ENCODE results near the gene FSTL5. TPM values are rescaled to one million over a fixed set of nuclear protein-coding genes. Genes with fewer than 3 reads are reported as not detected.

The FSTL5 gene
- total and polyA plus RNA-seq, 2 experiments from 2014 or later, result not detected

DNA sequence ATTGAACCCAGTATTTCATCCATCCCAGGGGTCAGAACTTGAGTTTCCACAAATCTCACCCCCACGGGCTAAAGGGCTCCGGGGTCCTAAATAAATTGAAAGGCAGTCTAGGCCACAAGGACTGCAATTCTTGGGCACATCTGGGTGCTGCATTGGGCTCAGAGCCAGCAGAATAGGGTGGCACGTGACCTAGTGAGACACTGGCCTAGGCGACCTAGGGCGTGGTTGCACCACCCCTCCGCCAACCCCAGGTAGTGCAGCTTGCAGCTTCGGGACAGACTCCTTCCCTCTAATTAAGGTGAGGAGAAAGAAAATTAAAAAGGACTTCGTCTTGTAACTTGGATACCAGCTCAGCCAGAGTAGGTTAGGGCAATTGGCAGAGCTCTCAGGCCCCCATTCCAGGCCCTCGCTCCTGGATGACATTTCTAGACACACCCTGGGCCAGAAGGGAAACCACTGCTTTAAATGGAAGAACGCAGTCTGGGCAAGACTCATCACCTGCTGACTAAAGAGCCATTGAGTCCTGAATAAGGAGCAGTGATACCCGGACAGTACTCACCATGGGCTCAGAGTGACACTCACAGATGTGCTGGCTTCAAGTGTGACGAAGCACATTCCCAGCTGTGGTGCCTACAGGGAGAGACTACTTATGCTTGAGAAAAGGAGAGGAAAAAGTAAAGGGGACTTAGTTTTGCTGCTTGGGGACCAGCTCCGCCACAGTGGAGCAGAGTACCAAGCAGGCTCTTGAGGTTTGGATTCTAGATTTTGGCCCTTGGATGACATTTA is 735.4 kb downstream of the FSTL5 start:
- no peaks in the 10 kb centered on the region for H3K9me2 ChIP-seq (ENCODE audit: insufficient read depth)
- no peaks in the 10 kb centered on the region for H3K9me3 ChIP-seq (ENCODE audit: low read depth)
- H3K4me3 ChIP-seq, result no peak overlapping the region
- H3K4me1 ChIP-seq (ENCODE audit: insufficient read depth), result no peaks in the 10 kb centered on the region
- TF ChIP-seq EZH2phosphoT487 (IDR thresholded peaks at IDR 0.05; ENCODE audit: insufficient read depth, low read depth), result no peak
- no peak for TF ChIP-seq EZH2 (IDR thresholded peaks at IDR 0.05; ENCODE audit: insufficient read depth, poor library complexity, severe bottlenecking)
- no peak overlapping the region for H3K9ac ChIP-seq
- no peaks in the 10 kb centered on the region for H3K36me3 ChIP-seq (ENCODE audit: low read depth)
- H3F3A ChIP-seq (ENCODE audit: insufficient read depth), result no peaks in the 10 kb centered on the region
- no peaks in the 10 kb centered on the region for H4K20me1 ChIP-seq (ENCODE audit: insufficient read depth)
- no peaks in the 10 kb centered on the region for H3K79me2 ChIP-seq (ENCODE audit: insufficient read depth)
- no peak overlapping the region for H3K4me2 ChIP-seq (ENCODE audit: unreplicated experiment)
- H2AFZ ChIP-seq, result no peak overlapping the region
- H3K27me3 ChIP-seq (replicated peaks; ENCODE audit: insufficient read depth), result no peaks in the 10 kb centered on the region
- WGBS, 2 experiments (ENCODE audit: low coverage in 1 of 2, low lambda C conversion rate in 2 of 2, missing lambda C conversion rate in 2 of 2), result 40 to 53% methylated on average over 13 of the region's 13 CpGs
- DNase-seq, result no peak
- in situ Hi-C loops (cut with MboI), result no loop called here
- no peak overlapping the region for H3K27ac ChIP-seq

- H3K36me3 ChIP-seq (ENCODE audit: low read depth), result no peaks in the 10 kb centered on the region
- H3K4me2 ChIP-seq (ENCODE audit: unreplicated experiment), result no peak overlapping the region
- H3K4me3 ChIP-seq, result no peak overlapping the region
- no peak overlapping the region for H3K27ac ChIP-seq
- H3K79me2 ChIP-seq (ENCODE audit: insufficient read depth), result no peaks in the 10 kb centered on the region
- no peaks in the 10 kb centered on the region for H3F3A ChIP-seq (ENCODE audit: insufficient read depth)
- H2AFZ ChIP-seq, result no peak overlapping the region
- DNase-seq, result no peak
- no peaks in the 10 kb centered on the region for H4K20me1 ChIP-seq (ENCODE audit: insufficient read depth)
- H3K9me3 ChIP-seq (ENCODE audit: low read depth), result no peaks in the 10 kb centered on the region
- TF ChIP-seq EZH2phosphoT487 (IDR thresholded peaks at IDR 0.05; ENCODE audit: insufficient read depth, low read depth) (no peak), EZH2 (IDR thresholded peaks at IDR 0.05; ENCODE audit: insufficient read depth, poor library complexity, severe bottlenecking) (no peak)
- 27% methylated on average over 1 of the region's 1 CpG for WGBS, 2 experiments (ENCODE audit: low coverage in 1 of 2, low lambda C conversion rate in 2 of 2, missing lambda C conversion rate in 2 of 2)
- H3K4me1 ChIP-seq (ENCODE audit: insufficient read depth), result no peaks in the 10 kb centered on the region
- no peaks in the 10 kb centered on the region for H3K9me2 ChIP-seq (ENCODE audit: insufficient read depth)
- H3K27me3 ChIP-seq (replicated peaks; ENCODE audit: insufficient read depth), result no peaks in the 10 kb centered on the region
- H3K9ac ChIP-seq, result no peak overlapping the region
- in situ Hi-C loops (cut with MboI), result no loop called here
Observed at GRCh38 chr4:161419822-161420221, 744.0 kb downstream of the FSTL5 start.

DNA sequence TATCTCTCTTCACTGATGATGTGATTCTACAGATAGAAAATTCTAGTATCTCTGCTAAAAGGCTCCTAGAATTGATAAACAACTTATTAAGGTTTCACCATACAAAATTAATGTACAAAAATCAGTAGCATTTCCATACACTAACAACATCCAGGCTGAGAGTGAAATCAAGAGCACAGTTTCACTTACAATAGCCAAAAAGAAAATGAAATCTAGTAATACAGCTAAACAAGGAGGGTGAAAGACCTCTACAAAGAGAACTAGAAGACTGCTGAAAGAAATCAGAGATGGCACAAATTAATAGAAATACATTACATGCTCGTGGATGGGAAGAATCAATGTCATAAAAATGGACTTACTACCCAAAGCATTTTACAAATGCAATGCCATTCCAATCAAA is 751.9 kb downstream of the FSTL5 start:
- Histone ChIP-seq H3K9ac (no peak overlapping the region), H3K27me3 (replicated peaks; ENCODE audit: insufficient read depth) (no peaks in the 10 kb centered on the region), H3K36me3 (ENCODE audit: low read depth) (no peaks in the 10 kb centered on the region), H3K9me2 (ENCODE audit: insufficient read depth) (no peaks in the 10 kb centered on the region), H2AFZ (no peak overlapping the region), H4K20me1 (ENCODE audit: insufficient read depth) (no peaks in the 10 kb centered on the region), H3K4me3 (no peak overlapping the region), H3F3A (ENCODE audit: insufficient read depth) (no peaks in the 10 kb centered on the region), H3K4me2 (ENCODE audit: unreplicated experiment) (no peak overlapping the region), H3K27ac (no peak overlapping the region), H3K4me1 (ENCODE audit: insufficient read depth) (no peaks in the 10 kb centered on the region), H3K79me2 (ENCODE audit: insufficient read depth) (no peaks in the 10 kb centered on the region), H3K9me3 (ENCODE audit: low read depth) (no peaks in the 10 kb centered on the region)
- in situ Hi-C loops (cut with MboI), result no loop called here
- WGBS, 2 experiments (ENCODE audit: low coverage in 1 of 2, low lambda C conversion rate in 2 of 2, missing lambda C conversion rate in 2 of 2), result 0% methylated on average over 1 of the region's 1 CpG
- no peak for DNase-seq
- TF ChIP-seq EZH2phosphoT487 (IDR thresholded peaks at IDR 0.05; ENCODE audit: insufficient read depth, low read depth) (no peak), EZH2 (IDR thresholded peaks at IDR 0.05; ENCODE audit: insufficient read depth, poor library complexity, severe bottlenecking) (no peak)

- DNase-seq, result no peak
Observed at GRCh38 chr4:161404346-161405110, 759.3 kb downstream of the FSTL5 start.

More at GRCh38 chr4:161404346-161405110, 759.3 kb downstream of the FSTL5 start:
- Histone ChIP-seq H3K4me3 (no peak overlapping the region), H3K9ac (no peak overlapping the region), H3K27ac (no peak overlapping the region), H3K4me2 (ENCODE audit: unreplicated experiment) (no peak overlapping the region), H3K79me2 (ENCODE audit: insufficient read depth) (no peaks in the 10 kb centered on the region), H3K27me3 (replicated peaks; ENCODE audit: insufficient read depth) (no peaks in the 10 kb centered on the region), H3K9me2 (ENCODE audit: insufficient read depth) (peaks cover 3% of the 10 kb centered on the region; the same call in 1 of the 2 replicates), H3K36me3 (ENCODE audit: low read depth) (no peaks in the 10 kb centered on the region), H3K4me1 (ENCODE audit: insufficient read depth) (no peaks in the 10 kb centered on the region), H3F3A (ENCODE audit: insufficient read depth) (no peaks in the 10 kb centered on the region), H3K9me3 (ENCODE audit: low read depth) (no peaks in the 10 kb centered on the region), H2AFZ (no peak overlapping the region), H4K20me1 (ENCODE audit: insufficient read depth) (no peaks in the 10 kb centered on the region)
- TF ChIP-seq EZH2phosphoT487 (IDR thresholded peaks at IDR 0.05; ENCODE audit: insufficient read depth, low read depth) (no peak), EZH2 (IDR thresholded peaks at IDR 0.05; ENCODE audit: insufficient read depth, poor library complexity, severe bottlenecking) (no peak)
- WGBS, 2 experiments (ENCODE audit: low coverage in 1 of 2, low lambda C conversion rate in 2 of 2, missing lambda C conversion rate in 2 of 2), result 22 to 24% methylated on average over 9 of the region's 9 CpGs
- in situ Hi-C loops (cut with MboI), result no loop called here

All from GM23248 (cell line).